H9 (cell line): ENCODE results near the gene TRAF5. TPM values are rescaled to one million over a fixed set of nuclear protein-coding genes. Genes with fewer than 3 reads are reported as not detected.

ENCODE experiments used
- DNase-seq: peaks from one replicate; pipeline ENCODE4 v3.0.0-alpha.2; 2017
- H2AFZ ChIP-seq: one replicate; pipeline ENCODE4 v1.6.1; 2013; ENCODE audit warnings: mild to moderate bottlenecking, low read length, control low read depth, moderate library complexity
- H2AK5ac ChIP-seq: 2 replicates; pipeline ENCODE4 v1.6.1; 2013; ENCODE audit warnings: low read length, control low read depth, mixed read lengths; ENCODE audit not compliant: insufficient read length
- H2BK120ac ChIP-seq: one replicate; pipeline ENCODE4 v1.6.1; 2013; ENCODE audit warnings: low read depth, mild to moderate bottlenecking, low read length, control low read depth, inconsistent platforms; ENCODE audit not compliant: poor library complexity, severe bottlenecking
- H2BK12ac ChIP-seq: 2 replicates; pipeline ENCODE4 v1.6.1; 2013; ENCODE audit warnings: low read length, control low read depth, mixed read lengths, low read depth; ENCODE audit not compliant: insufficient read length
- H2BK15ac ChIP-seq: 2 replicates; pipeline ENCODE4 v1.6.1; 2013; ENCODE audit warnings: low read depth, low read length, control low read depth
- H2BK20ac ChIP-seq: one replicate; pipeline ENCODE4 v1.6.1; 2013; ENCODE audit warnings: low read depth, mild to moderate bottlenecking, low read length, control low read depth, inconsistent platforms; ENCODE audit not compliant: poor library complexity, severe bottlenecking
- H2BK5ac ChIP-seq: 2 replicates; pipeline ENCODE4 v1.6.1; 2013; ENCODE audit warnings: low read length, control low read depth, mixed read lengths; ENCODE audit not compliant: insufficient read length
- H3K14ac ChIP-seq: 2 replicates; pipeline ENCODE4 v1.6.1; 2013; ENCODE audit warnings: low read length, control low read depth; ENCODE audit not compliant: insufficient read depth
- H3K18ac ChIP-seq: 2 replicates; pipeline ENCODE4 v1.6.1; 2013; ENCODE audit warnings: low read depth, mild to moderate bottlenecking, mixed read lengths, low read length, control low read depth; ENCODE audit not compliant: insufficient read length
- H3K23ac ChIP-seq: 2 replicates; pipeline ENCODE4 v1.6.1; 2013; ENCODE audit warnings: low read length, control low read depth, mixed read lengths, low read depth; ENCODE audit not compliant: insufficient read length
- H3K23me2 ChIP-seq: 2 replicates; pipeline ENCODE4 v1.6.1; 2013; ENCODE audit warnings: low read depth, mild to moderate bottlenecking, mixed read lengths, low read length, control low read depth; ENCODE audit not compliant: insufficient read length, poor library complexity, severe bottlenecking
- H3K27ac ChIP-seq: 2 replicates; pipeline ENCODE4 v1.5.1; 2013; ENCODE audit warnings: low read length, control low read depth, mixed read lengths, low read depth; ENCODE audit not compliant: insufficient read length
- H3K27me3 ChIP-seq: 2 replicates; pipeline ENCODE4 v1.6.1; 2013; ENCODE audit warnings: low read length, control low read depth, inconsistent platforms; ENCODE audit not compliant: insufficient read depth
- H3K4ac ChIP-seq: 2 replicates; pipeline ENCODE4 v1.6.1; 2013; ENCODE audit warnings: low read depth, mild to moderate bottlenecking, control low read depth, inconsistent platforms, low read length, moderate library complexity
- H3K4me1 ChIP-seq: 2 replicates; pipeline ENCODE4 v1.6.1; 2013; ENCODE audit warnings: low read length, control low read depth, inconsistent platforms; ENCODE audit not compliant: insufficient read depth
- H3K4me2 ChIP-seq: 2 replicates; pipeline ENCODE4 v1.6.1; 2013; ENCODE audit warnings: low read length, control low read depth, mixed read lengths; ENCODE audit not compliant: insufficient read length, insufficient read depth
- H3K56ac ChIP-seq: 2 replicates; pipeline ENCODE4 v1.6.1; 2013; ENCODE audit warnings: low read depth, mild to moderate bottlenecking, mixed read lengths, low read length, control low read depth; ENCODE audit not compliant: insufficient read length
- H3K79me1 ChIP-seq: 2 replicates; pipeline ENCODE4 v1.6.1; 2013; ENCODE audit warnings: low read depth, mild to moderate bottlenecking, moderate library complexity, low read length, control low read depth, inconsistent platforms; ENCODE audit not compliant: insufficient read depth, poor library complexity, severe bottlenecking
- H3K79me2 ChIP-seq: 2 replicates; pipeline ENCODE4 v1.6.1; 2013; ENCODE audit warnings: low read length, control low read depth, inconsistent platforms; ENCODE audit not compliant: insufficient read depth
- H3K9ac ChIP-seq: 2 replicates; pipeline ENCODE4 v1.6.1; 2013; ENCODE audit warnings: low read length, control low read depth, mixed read lengths; ENCODE audit not compliant: insufficient read length; ENCODE audit errors: extremely low read depth
- H3K9me3 ChIP-seq: one replicate; pipeline ENCODE4 v1.6.1; 2013; ENCODE audit warnings: low read depth, low read length, inconsistent platforms; ENCODE audit not compliant: control insufficient read depth
- H3T11ph ChIP-seq: one replicate; pipeline ENCODE4 v1.6.1; 2013; ENCODE audit warnings: mild to moderate bottlenecking, low read length, control low read depth, inconsistent platforms
- H4K20me1 ChIP-seq: one replicate; pipeline ENCODE4 v1.6.1; 2013; ENCODE audit not compliant: control insufficient read depth, insufficient read length, insufficient read depth
- H4K5ac ChIP-seq: 2 replicates; pipeline ENCODE4 v1.6.1; 2013; ENCODE audit warnings: low read depth, mild to moderate bottlenecking, mixed read lengths, low read length, control low read depth; ENCODE audit not compliant: insufficient read length
- H4K8ac ChIP-seq: replicated peaks from 2 replicates; pipeline ENCODE4 v1.6.1; 2013; ENCODE audit warnings: low read length, control low read depth, mixed read lengths, low read depth; ENCODE audit not compliant: insufficient read length
- H4K91ac ChIP-seq: 2 replicates; pipeline ENCODE4 v1.6.1; 2013; ENCODE audit warnings: low read depth, mild to moderate bottlenecking, moderate library complexity, mixed read lengths, low read length, control low read depth; ENCODE audit not compliant: insufficient read length
- H3K27ac Mint-ChIP-seq, 3 experiments: 2 replicates in 2 of 3; 3 replicates in 1 of 3; pipeline ENCODE4 v1.8.0; 2020 to 2021; ENCODE audit warnings: mixed read lengths in 3 of 3, mild to moderate bottlenecking in 1 of 3, moderate library complexity in 1 of 3
- H3K27me3 Mint-ChIP-seq: 2 replicates; pipeline ENCODE4 v1.8.0; 2021; ENCODE audit warnings: low read depth, mild to moderate bottlenecking, moderate library complexity, mixed read lengths
- H3K36me3 Mint-ChIP-seq, 3 experiments: 2 replicates in 2 of 3; 3 replicates in 1 of 3; pipeline ENCODE4 v1.8.0; 2020 to 2021; ENCODE audit warnings: low read depth in 3 of 3, mixed read lengths in 3 of 3; ENCODE audit not compliant: insufficient read depth in 1 of 3
- H3K4me1 Mint-ChIP-seq, 2 experiments: 2 replicates each; pipeline ENCODE4 v1.8.0; 2020; ENCODE audit warnings: mixed read lengths in 2 of 2
- H3K4me3 Mint-ChIP-seq, 2 experiments: 2 replicates in 1 of 2; 3 replicates in 1 of 2; pipeline ENCODE4 v1.8.0; 2020 to 2021; ENCODE audit warnings: mild to moderate bottlenecking in 2 of 2, mixed read lengths in 2 of 2, moderate library complexity in 1 of 2
- H3K9me3 Mint-ChIP-seq, 2 experiments: 2 replicates in 1 of 2; 3 replicates in 1 of 2; pipeline ENCODE4 v1.8.0; 2020; ENCODE audit warnings: mild to moderate bottlenecking in 2 of 2, mixed read lengths in 2 of 2, moderate library complexity in 1 of 2
- WGBS: extraction: QIAGEN DNeasy Blood & Tissue Kit; methylation state at CpG from one replicate; pipeline ENCODE4 v1.1.7; 2013; ENCODE audit warnings: missing lambda C conversion rate, low lambda C conversion rate, mixed read lengths; ENCODE audit not compliant: insufficient read length; ENCODE audit errors: extremely low coverage; 5-methylcytosine and 5-hydroxymethylcytosine counted together
- total RNA-seq: library from RNA; stranded (reverse); gene quantifications from 2 replicates; pipeline ENCODE4 v1.2.1, GENCODE V29; 2021
- TF ChIP-seq, protein P1 (sequence below): fragments of 200-600 bp; sonication (generic); conservative IDR thresholded peaks from 3 replicates; pipeline ENCODE4 v1.8.0; 2021; ENCODE audit warnings: antibody characterized with exemption, mild to moderate bottlenecking

The TRAF5 gene
- total RNA-seq, 1 experiment from 2014 or later = 19.1 TPM

DNA sequence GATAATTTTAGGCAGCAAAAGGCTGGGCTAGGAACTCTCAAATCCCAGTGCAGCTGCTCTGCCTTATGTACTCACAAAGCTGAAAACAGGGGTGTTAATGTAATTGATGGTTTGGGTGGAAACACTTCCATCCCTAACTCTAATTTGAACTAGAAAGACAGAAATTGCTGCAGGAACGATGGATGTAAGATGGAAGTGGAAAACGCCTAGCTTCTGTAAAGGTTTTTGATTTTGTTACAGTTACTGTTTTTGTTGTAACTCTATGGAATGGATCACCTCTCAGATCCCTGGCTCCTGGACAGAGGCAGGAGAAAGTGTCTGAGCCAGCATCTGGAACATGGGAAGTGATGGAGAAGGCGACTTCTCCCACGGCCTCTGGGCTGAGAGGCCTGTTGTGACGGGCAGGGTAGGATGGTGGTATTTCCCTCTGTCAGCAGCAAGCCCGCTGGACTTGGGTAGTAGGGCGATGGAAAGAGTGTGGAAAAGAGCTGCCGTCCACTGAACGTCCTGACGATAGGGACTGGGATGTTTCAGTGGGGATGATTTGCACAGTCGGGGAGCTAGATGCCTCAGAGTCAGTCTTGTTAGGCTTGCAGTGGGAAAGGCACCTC is 1.6 kb downstream of the TRAF5 start:
- Histone ChIP-seq H2BK120ac (no peak overlapping the region), H3K18ac (no peak overlapping the region), H3K9ac (no peak overlapping the region), H4K8ac (no peak overlapping the region), H3T11ph (no peak overlapping the region), H3K4ac (no peak overlapping the region), H3K79me2 (peaks cover 3% of the 10 kb centered on the region; the same call in 1 of the 2 replicates), H4K5ac (no peak overlapping the region), H3K23me2 (peaks cover 14% of the 10 kb centered on the region), H3K14ac (no peak overlapping the region), H4K91ac (no peak overlapping the region), H4K20me1 (no peaks in the 10 kb centered on the region), H3K23ac (no peak overlapping the region), H2BK20ac (no peak overlapping the region), H3K4me2 (no peak overlapping the region), H2BK12ac (no peak overlapping the region), H2BK15ac (no peak overlapping the region), H3K79me1 (no peaks in the 10 kb centered on the region), H3K9me3 (no peaks in the 10 kb centered on the region), H2AFZ (no peak overlapping the region), H2BK5ac (no peak overlapping the region), H3K27ac (no peak overlapping the region), H3K56ac (no peak overlapping the region), H2AK5ac (no peak overlapping the region), H3K4me1 (peaks cover 11% of the 10 kb centered on the region; the same call in 1 of the 2 replicates), H3K27me3 (no peaks in the 10 kb centered on the region)
- DNase-seq = peak; percentile 17
- peaks cover 0 to 14% (median 0%) of the 10 kb centered on the region in 3 experiments; a peak in 5 of 7 replicates for H3K36me3 Mint-ChIP-seq
- peak overlapping the region; percentile 86 to 90 for H3K4me3 Mint-ChIP-seq
- H3K9me3 Mint-ChIP-seq = no peaks in the 10 kb centered on the region
- peaks cover 22% of the 10 kb centered on the region for H3K27me3 Mint-ChIP-seq
- no CpG with 5 or more reads among the region's 11 CpGs for WGBS
- H3K4me1 Mint-ChIP-seq = peaks cover 53 to 56% of the 10 kb centered on the region in 2 experiments
- TF ChIP-seq, protein P1, sequence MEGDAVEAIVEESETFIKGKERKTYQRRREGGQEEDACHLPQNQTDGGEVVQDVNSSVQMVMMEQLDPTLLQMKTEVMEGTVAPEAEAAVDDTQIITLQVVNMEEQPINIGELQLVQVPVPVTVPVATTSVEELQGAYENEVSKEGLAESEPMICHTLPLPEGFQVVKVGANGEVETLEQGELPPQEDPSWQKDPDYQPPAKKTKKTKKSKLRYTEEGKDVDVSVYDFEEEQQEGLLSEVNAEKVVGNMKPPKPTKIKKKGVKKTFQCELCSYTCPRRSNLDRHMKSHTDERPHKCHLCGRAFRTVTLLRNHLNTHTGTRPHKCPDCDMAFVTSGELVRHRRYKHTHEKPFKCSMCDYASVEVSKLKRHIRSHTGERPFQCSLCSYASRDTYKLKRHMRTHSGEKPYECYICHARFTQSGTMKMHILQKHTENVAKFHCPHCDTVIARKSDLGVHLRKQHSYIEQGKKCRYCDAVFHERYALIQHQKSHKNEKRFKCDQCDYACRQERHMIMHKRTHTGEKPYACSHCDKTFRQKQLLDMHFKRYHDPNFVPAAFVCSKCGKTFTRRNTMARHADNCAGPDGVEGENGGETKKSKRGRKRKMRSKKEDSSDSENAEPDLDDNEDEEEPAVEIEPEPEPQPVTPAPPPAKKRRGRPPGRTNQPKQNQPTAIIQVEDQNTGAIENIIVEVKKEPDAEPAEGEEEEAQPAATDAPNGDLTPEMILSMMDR = no peak
- H3K27ac Mint-ChIP-seq = no peak overlapping the region
